CMK (cell line): ENCODE results near the gene CD164L2.

Experiments
- DNase-seq: peaks from one replicate; pipeline ENCODE4 v3.0.0-alpha.2; 2010; ENCODE audit warnings: low read depth

Gene CD164L2

DNA sequence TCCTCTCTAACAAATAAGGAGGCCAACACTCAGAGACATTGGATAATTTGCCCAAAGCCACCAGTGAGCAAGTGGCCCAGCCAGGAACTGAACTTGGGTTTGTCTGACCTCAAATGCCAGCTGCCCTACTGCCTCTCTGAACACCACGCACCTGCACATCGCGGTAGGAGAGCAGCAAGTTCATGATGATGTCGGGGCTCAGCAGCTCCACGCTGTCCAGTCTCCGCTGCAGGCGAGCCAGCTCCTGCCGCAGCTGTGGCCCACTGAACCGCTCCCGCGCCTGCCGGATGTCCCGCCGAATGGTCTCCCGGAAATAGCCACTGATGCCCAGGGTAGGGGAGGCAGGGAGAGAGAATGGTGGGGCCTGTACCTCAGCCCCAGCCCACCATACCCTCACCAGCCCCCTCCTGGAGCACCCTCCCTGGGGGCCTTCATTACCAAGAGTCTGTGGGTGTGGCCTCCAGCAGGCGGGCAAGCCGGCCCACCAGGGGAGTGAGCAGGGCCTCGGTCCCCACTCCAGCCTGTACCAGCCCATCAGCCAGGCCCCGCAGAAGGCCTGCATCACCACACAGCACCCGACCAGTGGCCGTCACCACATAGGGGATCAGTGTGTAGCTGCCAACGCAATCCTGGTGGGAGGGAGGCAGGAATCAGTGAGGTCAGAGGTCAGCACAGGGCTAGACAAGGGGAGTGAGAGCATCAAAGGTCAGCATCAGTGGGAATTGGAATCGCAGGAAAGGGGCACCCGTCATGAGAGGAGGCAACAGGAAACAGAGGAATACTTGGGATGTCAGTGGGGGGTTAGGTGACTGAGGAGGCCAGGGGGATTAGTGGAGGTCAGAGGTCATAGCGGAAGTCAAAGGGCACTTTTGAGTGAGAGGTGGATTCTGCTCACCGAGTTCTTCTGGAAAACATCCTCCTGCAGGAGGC is 19.1 kb downstream of the CD164L2 start:
- no peak for DNase-seq

DNA sequence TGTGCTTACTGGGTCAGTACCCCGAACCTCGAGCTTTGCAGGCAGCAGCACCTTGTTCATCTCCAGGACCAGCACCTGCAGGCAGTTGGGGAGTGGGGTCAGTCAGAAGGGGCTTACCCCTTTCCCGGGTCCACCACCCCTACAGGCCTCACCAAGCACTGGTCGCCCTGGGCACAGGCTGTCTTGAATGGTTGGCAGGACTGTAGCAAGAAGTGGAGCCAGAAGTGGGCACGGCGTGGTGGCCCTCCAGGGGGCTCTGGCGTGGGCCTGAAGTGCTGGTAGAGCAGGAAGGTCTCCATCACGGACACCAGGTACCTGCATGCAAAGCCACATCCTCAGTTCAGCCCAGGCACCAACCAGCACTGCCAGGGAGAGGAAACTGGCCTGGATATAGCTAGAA is 21.6 kb downstream of the CD164L2 start:
- DNase-seq, result no peak

DNA sequence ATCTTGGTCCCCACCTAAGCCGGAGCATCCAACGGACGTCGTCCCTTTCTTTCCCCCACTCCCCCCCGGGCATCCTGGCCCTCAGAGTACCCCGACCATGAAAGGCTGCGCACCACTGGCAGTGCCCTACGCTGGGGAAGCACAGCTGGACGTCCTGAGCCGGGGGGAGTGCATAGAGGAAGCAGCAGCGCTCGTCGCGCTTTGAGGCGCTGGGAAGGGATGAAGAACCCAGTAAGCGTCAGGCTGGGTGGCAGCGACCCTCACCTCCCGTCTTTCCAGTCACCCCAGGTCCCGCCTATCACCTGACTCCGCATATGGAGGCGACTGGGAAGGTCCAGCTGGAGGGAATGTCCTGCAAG is 22.1 kb downstream of the CD164L2 start:
- no peak for DNase-seq

DNA sequence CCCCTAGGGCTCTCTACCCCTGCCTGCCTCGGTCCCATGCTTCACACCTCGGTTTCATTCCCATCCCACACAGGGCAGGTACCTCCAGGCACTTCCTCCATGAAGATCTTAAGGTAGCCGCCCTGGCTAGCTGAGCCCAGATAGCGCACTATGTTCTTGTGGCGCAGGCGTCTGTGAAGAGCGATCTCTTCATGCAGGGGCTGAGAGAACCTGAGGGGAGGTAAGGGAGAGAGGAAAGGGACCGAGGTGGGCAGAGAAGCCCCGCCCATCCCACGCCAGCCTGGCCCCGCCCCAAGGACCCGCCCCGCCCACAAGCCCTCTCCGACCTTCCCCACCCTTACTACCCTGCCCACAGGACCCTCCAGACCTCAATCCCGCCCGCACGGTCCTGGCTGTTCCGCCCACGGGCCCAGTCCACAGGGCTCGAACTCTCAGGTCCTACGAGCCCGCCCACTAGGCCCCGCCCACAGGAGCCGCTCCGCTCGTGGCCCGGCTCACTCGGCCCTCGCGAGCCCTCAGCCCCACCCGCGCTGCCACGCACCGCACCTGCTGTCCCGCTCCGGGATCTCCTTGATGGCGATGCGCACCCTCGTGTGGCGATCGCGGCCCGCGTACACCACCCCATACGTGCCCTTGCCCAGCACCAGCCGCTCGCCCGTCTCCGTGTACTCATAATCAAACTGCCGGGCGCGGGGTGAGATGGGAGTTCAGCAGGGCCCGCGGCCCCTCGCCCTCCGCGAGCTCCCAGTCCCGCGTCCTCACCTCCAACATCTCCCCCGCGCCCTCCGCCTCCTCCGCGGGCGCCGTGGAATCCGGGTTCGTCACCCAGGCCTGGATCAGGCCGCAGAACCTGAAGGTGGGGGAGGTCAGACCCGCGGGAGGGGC is 22.7 kb downstream of the CD164L2 start:
- no peak for DNase-seq

DNA sequence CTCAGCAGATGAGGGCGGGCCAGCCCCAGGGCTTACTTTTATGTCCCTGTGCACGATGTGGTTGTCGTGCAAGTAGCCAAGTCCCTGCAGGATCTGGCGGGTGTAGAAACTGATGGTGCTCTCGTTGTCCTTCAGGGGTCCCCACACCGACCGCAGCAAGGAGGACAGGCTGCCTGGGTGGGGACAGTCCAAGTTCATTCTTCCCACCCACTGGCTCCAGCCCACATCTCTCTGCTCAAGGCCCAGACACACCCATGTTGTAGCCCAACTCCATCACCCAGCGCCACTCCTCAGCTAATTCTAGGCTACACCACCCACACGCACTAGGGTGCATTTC is 23.3 kb downstream of the CD164L2 start:
- no peak for DNase-seq

DNA sequence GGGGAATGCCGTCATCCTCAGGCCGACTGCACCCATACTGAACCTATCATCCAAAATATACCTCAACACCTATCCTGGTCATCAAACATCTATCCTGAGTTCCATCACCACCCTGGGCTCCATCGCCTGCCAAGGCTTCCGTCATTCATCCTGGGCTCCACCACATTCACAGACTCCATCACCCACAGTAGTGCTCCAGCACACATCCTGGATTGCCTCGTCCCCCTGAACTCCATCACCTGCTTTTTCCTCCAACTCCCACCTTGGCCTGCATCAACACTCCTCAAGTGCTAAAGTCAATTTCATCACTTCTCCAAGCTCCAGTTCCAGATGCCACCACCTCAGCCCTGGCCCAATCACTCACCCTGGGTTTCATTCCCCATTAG is 24.2 kb downstream of the CD164L2 start:
- DNase-seq, result no peak

DNA sequence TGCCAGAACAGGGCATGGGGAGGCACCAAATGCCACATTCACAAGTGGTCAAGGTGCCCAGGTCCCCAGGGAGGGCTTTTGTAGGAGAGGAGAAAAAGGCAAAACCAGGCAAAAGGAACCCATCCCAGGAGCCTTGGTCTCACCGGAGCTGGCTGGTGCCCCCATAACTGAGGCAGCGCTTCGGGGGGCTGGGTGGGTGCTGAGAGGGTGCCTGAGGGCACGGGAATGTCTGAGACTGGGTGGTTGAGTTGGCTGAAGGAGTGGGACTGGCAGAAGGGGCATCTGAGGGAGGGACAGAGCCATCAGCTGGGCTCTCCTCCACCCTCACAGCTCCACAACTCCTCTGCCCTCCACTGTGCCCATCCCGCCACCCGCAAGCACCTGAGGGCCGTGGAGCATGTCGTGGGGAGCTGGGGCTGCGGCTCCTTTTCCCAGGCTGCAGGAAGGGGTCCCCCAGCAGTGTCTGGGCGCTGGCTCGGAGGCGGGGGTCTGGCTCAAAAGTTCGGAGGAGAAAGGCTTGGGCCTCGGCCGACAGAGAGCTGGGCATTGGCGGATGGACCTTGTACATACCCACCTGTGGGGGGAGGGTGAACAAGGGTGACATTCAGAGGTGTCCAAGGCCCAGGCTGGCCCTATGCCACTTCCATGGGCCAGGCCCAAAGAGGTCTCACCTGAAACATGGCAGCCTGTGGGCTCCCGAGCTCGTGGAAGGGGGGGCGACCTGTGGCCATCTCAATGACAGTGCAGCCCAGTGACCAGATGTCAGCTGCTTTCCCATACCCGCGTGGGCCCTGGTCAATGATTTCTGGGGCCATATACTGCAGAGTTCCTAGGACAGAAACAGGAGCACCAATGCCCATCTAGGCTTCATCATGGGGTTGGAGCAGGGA is 24.9 kb downstream of the CD164L2 start:
- no peak for DNase-seq

DNA sequence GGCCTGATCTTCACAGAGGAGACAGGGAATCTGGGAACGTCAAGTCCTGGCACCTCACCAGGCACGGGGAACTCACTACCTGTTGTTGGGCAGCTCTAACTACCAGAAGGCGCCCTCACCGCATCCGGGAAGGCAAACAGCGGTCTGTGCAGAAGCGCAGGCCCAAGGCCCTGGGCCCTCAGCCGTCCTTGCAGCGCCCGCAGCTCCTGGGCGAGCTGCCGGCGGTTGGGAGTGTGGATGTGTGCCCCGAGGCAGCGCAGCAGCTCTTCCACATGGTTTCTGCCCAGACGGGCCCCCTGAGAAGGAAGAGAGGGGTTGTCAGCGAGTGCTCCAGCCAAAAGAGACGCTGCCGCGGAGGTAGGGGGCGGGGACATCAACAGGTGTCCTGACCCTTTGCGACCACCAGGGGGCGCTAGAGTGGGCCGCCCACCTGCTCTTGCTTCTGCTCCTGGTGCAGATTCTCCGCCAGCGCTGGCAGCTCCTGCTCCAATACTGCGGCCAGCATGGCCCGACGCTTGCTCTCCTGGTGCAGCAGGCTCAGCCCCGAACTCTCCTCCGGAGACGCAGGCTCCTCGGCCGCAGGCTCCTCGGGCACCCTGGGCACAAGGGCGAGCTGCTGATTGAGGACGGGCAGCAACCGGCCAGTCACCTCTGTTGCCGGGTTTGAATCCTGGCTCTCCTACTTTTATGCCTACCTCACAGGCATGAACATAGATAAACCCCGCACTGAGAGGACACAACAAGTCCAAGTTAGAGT is 25.7 kb downstream of the CD164L2 start:
- DNase-seq, result peak; percentile 58

DNA sequence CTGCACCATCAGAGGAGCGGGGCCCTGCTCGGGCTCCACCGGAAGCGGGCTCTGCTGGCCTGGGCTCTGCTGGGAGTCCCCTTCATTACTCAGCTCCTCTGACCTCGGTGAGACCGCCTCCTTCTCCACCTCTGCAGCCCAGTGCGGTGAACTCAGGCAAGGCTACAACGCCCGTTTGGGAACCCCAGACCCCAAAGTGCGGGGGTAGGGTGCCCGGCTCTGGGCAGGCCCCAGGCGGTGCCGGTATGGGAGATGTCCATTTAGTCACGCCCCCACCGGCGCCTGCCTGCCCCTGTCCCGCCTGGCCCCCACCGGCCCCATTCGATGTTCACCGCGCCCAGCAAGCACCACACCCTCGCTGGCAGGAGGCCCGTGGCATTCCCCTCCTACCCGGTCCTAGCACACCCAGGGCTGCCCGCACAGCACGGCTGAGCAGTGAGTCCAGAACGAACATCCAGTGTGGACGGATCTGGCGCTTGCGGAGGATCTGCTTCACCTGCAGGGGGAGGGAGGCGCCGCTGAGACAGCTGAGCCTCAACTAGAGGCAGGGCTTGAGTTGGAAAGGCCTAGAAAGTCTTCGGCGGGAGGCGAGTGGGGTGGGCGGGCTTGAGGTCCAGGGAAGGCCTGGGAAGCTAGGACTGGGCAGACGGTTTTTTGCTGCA is 26.4 kb downstream of the CD164L2 start:
- DNase-seq, result no peak

DNA sequence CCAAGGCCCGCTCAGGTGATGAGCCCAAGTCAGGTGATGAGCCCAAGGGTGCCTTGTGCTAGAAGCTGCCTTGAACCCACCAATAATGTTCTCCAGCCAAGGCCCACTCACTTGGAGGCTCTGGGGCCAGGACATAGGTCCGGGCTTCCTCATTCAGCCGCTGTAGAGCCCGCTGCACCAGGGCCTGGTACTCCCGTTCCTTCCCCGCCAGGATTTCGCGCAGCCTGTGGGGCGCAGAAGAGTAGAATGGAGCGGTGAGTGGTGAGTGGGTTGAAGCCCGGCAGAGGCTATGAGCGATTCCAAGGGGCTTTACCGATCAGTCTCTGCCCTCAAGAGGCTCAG is 26.9 kb downstream of the CD164L2 start:
- DNase-seq, result no peak

DNA sequence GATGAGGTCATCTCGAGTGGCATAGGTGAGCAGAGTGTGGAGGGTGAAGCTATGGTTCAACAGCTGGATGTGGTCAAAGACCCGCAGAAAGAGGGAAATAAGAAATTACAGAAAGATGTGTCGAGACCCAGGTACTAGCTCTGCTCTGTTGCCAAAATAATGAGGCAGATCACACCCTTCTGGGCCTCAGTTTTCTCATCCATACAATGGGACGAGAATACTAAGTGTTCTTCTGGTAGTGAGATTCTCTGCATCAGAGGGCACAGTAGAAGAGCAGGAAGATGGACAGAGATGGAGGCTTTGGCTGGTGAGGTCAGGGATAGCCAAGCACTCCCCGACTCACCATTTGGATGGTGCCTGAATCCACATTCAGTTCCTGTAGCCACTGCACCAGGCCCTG is 27.4 kb downstream of the CD164L2 start:
- no peak for DNase-seq

DNA sequence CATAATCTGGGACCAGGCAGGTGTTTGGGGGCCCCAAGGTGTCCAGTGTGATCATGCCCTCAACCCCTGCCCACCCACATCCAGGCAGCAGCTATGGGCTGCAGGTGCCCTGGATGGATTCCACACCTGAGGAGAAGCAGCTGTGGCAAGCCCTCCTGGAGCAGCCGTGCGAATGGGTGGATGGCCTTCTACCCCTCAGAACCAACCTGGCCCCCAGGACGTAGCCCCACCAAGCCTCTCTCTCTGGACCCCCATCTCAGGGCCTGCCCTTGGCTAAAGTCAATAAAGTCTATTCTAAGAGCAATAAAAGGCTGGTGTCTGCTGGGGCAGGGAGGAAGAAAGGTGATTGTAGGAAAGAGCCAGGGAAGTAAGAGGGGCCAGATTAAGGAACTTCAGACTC is 29.5 kb downstream of the CD164L2 start:
- no peak for DNase-seq

DNA sequence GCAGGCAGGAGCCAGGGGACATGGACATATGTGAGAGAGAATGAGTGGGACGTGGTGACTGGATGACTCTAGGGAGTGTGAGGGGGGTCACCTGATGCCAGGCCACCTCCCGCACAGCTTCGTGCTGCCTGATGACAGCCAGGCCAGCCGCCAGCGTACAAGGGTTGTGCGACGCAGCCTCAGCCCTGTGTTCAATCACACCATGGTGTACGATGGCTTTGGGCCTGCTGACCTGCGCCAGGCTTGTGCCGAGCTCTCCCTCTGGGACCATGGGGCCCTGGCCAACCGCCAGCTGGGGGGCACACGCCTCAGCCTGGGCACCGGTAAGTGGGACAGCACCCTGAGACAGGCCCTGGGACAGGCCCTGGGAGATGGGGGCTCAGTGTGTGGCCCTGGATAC is 30.0 kb downstream of the CD164L2 start:
- no peak for DNase-seq

DNA sequence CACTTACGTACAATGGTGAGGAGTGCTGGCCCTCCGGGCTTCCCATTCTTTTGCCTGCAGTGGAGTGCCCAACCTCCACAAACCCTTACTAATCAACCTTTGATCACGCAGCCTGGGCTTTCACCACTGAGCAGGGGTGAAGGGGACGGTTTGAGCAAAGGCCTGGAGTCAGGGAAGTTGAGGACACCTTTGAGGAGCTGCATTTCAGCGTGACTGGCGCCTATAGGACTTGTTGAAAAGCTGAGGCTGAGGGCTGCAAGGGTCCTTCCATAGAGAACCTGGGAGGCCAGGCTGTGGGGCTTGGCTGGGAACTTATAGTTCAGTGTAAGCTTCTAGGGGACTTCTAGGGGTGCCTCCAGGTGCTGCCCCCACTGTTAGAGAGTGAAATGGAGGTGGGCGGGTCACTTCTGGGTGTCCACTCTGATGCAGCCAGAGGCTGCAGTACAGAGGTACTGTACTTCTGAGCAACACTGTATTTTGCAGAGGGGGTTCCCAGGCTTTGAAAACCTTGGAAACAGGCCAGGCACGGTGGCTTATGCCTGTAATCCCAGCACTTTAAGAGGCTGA is 31.5 kb downstream of the CD164L2 start:
- DNase-seq, result no peak

DNA sequence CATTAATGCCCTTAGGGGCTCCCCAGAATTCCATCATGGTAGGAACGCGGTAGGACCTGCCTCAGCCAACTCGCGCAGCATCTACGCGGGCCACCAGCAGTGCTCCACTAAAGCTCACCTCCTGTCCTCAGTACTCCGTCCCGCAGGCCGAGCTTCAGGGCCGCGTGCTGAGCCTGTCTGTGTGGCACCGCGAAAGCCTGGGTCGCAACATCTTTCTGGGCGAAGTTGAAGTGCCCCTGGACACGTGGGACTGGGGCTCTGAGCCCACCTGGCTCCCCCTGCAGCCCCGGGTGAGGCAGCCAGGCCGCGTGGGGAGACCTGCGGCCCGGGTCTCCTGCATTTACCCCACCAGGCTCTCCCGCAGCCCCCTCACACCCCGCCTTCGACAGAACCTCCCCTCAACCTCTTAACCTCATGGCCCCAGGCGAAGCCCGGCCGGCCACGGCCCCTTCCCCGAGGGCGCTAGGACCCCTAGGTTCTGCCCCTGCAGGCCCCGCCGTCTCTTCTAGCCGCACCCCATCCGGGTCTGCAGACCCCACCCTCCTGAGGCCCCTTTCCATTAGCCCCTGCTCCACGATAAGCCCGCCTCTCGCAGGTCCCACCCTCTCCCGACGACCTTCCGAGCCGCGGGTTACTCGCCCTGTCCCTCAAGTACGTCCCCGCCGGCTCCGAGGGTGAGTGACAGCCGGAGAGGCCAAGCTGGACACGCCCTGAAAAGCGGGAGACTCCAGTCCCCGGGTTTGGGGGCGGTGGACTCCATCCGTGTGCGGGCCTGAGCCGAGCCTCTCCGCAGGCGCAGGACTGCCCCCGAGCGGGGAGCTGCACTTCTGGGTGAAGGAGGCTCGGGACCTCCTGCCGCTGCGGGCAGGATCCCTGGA is 32.2 kb downstream of the CD164L2 start:
- DNase-seq, result no peak

DNA sequence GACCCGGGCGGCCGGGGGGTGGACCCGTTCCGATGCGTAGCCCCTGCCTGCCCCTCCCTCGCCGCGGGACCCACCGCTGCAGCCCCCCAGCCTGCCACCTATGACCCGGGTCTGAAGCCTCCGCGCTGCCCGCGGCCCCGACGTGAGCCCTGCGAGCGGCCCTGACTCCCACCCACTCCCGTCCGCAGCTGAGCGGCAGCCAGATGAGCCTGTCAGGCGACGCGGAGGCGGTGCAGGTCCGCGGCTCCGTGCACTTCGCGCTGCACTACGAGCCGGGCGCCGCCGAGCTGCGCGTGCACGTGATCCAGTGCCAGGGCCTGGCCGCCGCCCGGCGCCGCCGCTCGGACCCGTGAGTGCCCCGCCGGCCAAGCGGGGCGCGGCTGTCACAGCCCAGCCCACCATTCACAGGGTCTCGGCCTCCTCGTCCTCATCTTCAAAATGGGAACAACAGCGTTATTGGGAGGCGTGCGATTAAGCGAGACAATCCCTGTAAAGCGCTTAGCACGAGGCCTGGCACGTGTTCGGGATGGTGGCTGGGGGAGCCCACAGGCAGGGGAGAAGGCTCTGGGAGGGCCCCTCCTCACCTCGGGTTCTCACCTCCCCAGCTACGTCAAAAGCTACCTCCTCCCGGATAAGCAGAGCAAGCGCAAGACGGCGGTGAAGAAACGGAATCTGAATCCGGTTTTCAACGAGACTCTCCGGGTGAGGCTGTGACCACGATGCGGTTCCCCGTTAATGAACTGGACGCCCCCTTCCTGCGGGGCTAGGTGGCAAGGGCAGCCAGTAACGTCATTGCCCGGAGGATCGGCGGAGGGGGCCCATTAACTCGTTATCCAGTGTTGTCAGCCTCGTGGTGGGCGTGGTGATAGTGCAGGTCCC is 33.1 kb downstream of the CD164L2 start:
- no peak for DNase-seq

DNA sequence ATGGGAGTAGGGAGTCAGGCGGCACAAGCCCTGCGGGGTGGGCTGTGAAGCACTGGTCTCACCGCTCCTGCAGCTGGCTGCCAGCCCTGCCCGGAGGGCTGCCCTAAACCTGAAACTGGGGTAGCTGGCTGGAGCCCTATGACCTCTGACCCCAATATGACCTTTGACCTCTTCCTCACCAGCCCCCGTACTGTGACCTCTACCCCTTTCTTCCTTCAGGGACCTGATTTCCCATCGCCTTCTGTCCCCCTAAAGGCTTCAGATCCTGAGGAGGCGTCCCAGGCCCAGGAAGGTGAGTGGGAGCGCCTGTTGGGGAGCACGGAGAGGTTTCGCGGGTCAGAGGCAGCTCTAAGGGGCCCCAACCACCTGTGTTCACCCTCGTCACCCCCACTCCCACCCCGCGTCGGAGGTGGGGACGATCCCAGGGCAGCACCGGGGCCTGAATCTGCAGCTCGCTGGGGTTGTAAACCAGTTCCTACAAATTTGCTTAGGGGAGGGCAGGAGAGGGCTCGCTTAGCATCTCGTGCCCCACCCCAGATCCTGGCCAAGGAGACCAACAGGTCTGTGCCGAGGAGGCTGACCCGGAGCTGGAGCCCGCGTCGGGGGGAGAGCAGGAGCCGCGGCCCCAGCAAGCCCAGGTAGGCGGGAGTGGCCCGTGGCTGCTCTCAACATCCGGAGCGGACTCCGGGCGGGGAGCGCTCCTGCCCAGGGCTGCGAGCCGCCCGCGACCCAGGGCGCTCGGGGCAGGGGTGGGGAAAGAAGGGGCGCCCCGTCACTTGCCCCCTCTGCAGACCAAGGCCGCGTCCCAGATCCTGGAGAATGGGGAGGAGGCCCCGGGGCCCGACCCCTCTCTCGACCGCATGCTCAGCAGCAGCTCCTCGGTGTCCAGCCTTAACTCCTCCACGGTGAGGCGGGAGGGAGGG is 34.0 kb downstream of the CD164L2 start:
- no peak for DNase-seq
